Esophagus squamous epithelium (tissue), 5 donors: ENCODE results near the gene FGGY. TPM values are rescaled to one million over a fixed set of nuclear protein-coding genes. Genes with fewer than 3 reads are reported as not detected.

ENCODE experiments used
- DNase-seq: peaks from one replicate; lab custom pipeline; 2025; lab: John Stamatoyannopoulos, UW
- H3K27ac ChIP-seq, 4 donors: fragments of 200-600 bp; sonication (generic); one replicate each; pipeline ENCODE4 v1.5.1; 2016 to 2019; ENCODE audit warnings: mild to moderate bottlenecking in 1 of 4
- H3K27me3 ChIP-seq, 4 donors: fragments of 200-600 bp; sonication (generic); 1 replicate in 3 of 4; 2 replicates in 1 of 4; pipeline versions ENCODE4 v1.5.1 to v1.6.0; 2017 to 2021; ENCODE audit warnings: antibody characterized with exemption in 1 of 4
- H3K36me3 ChIP-seq, 3 donors: fragments of 200-600 bp; sonication (generic); one replicate each; pipeline ENCODE4 v1.5.1; 2016 to 2019
- H3K4me1 ChIP-seq, 3 donors: fragments of 200-600 bp; sonication (generic); one replicate each; pipeline ENCODE4 v1.5.1; 2017 to 2019
- H3K4me3 ChIP-seq, 4 donors: fragments of 200-600 bp; sonication (generic); 1 replicate in 3 of 4; 2 replicates in 1 of 4; pipeline ENCODE4 v1.5.1; 2016 to 2019; ENCODE audit warnings: mild to moderate bottlenecking in 2 of 4, moderate library complexity in 1 of 4
- H3K9me3 ChIP-seq, 3 donors: fragments of 200-600 bp; sonication (generic); one replicate each; pipeline ENCODE4 v1.5.1; 2016 to 2019
- POLR2A ChIP-seq, 4 donors: fragments of 450-650 bp; IDR thresholded peaks; one replicate each; pipeline ENCODE4 v1.6.1; 2017; ENCODE audit warnings: antibody characterized with exemption in 4 of 4, mild to moderate bottlenecking in 4 of 4, moderate library complexity in 3 of 4
- WGBS, 2 donors: methylation state at CpG; one replicate each; pipeline ENCODE4 v1.1.5; 2018; 5-methylcytosine and 5-hydroxymethylcytosine counted together
- intact Hi-C: fragments of 100-400 bp; cut with DNase I; formaldehyde crosslinking; loops from one replicate; pipeline ENCODE4 v1.15.0; 2022
- total RNA-seq, 4 donors: library from RNA; depleted of rRNA; stranded (reverse); fragments of >200 nt; gene quantifications; one replicate each; pipeline ENCODE4 v1.1.0, GENCODE V29; 2016
- TF ChIP-seq, protein P1 (sequence below), 6 experiments: fragments of 450-650 bp in 4 of 6; fragments of 200-600 bp in 2 of 6; sonication (generic) in 2 of 6; IDR thresholded peaks; one replicate each; pipeline ENCODE4 v1.5.1; 2016 to 2019; ENCODE audit warnings: antibody characterized with exemption in 6 of 6, mild to moderate bottlenecking in 4 of 6, moderate library complexity in 4 of 6
- donor health status: DM: yes; HTN: yes; CAD: no.

FGGY gene
- total RNA-seq, 4 donors from 2014 or later = 6.0 to 18.1 (median 9.3) TPM

- Histone ChIP-seq H3K4me3 (no peak overlapping the region), H3K27ac (no peak overlapping the region), H3K9me3 (no peaks in the 10 kb centered on the region), H3K4me1 (peaks cover 0 to 19% (median 0%) of the 10 kb centered on the region in 3 donors), H3K36me3 (no peaks in the 10 kb centered on the region), H3K27me3 (no peaks in the 10 kb centered on the region)
- TF ChIP-seq POLR2A (IDR thresholded peaks at IDR 0.05) = no peak
- TF ChIP-seq, protein P1, sequence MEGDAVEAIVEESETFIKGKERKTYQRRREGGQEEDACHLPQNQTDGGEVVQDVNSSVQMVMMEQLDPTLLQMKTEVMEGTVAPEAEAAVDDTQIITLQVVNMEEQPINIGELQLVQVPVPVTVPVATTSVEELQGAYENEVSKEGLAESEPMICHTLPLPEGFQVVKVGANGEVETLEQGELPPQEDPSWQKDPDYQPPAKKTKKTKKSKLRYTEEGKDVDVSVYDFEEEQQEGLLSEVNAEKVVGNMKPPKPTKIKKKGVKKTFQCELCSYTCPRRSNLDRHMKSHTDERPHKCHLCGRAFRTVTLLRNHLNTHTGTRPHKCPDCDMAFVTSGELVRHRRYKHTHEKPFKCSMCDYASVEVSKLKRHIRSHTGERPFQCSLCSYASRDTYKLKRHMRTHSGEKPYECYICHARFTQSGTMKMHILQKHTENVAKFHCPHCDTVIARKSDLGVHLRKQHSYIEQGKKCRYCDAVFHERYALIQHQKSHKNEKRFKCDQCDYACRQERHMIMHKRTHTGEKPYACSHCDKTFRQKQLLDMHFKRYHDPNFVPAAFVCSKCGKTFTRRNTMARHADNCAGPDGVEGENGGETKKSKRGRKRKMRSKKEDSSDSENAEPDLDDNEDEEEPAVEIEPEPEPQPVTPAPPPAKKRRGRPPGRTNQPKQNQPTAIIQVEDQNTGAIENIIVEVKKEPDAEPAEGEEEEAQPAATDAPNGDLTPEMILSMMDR (IDR thresholded peaks at IDR 0.05) = no peak
- no peak for DNase-seq
- intact Hi-C loops = no loop called here
- WGBS, 2 donors = 86 to 91% methylated on average over 3 of the region's 3 CpGs
These were observed 8.8 kb upstream of the FGGY start for GRCh38 chr1:59288046-59288445.

GRCh38 chr1:59289570-59289969 lies 7.3 kb upstream of the FGGY start:
- no peak overlapping the region for H3K4me3 ChIP-seq
- H3K36me3 ChIP-seq = no peaks in the 10 kb centered on the region
- no peak overlapping the region for H3K27ac ChIP-seq
- H3K27me3 ChIP-seq = no peaks in the 10 kb centered on the region
- H3K9me3 ChIP-seq = no peaks in the 10 kb centered on the region
- intact Hi-C loops = no loop called here
- DNase-seq = no peak
- H3K4me1 ChIP-seq = peaks cover 0 to 21% (median 0%) of the 10 kb centered on the region in 3 donors
- TF ChIP-seq, protein P1 (IDR thresholded peaks at IDR 0.05) = no peak
- no peak for TF ChIP-seq POLR2A (IDR thresholded peaks at IDR 0.05)
- 82 to 91% methylated on average over 2 of the region's 2 CpGs for WGBS, 2 donors

- H3K9me3 ChIP-seq = no peaks in the 10 kb centered on the region
- WGBS, 2 donors = 70 to 75% methylated on average over 5 to 8 of the region's 9 CpGs
- no peaks in the 10 kb centered on the region for H3K27me3 ChIP-seq
- peaks cover 0 to 25% (median 0%) of the 10 kb centered on the region in 3 donors for H3K4me1 ChIP-seq
- intact Hi-C loops = loop anchor here (10.0 kb wide), 2 partner anchors 404 to 506 kb away; partner anchors contain the start of gene JUN
- TF ChIP-seq, protein P1 (IDR thresholded peaks at IDR 0.05) = peak in 5 of 6 experiments; percentile 17 to 47 (median 20)
- no peak for TF ChIP-seq POLR2A (IDR thresholded peaks at IDR 0.05)
- no peak for DNase-seq
- H3K36me3 ChIP-seq = no peaks in the 10 kb centered on the region
- H3K4me3 ChIP-seq = no peak overlapping the region
- no peak overlapping the region for H3K27ac ChIP-seq
These were observed 6.5 kb upstream of the FGGY start for GRCh38 chr1:59290193-59290949.

DNA sequence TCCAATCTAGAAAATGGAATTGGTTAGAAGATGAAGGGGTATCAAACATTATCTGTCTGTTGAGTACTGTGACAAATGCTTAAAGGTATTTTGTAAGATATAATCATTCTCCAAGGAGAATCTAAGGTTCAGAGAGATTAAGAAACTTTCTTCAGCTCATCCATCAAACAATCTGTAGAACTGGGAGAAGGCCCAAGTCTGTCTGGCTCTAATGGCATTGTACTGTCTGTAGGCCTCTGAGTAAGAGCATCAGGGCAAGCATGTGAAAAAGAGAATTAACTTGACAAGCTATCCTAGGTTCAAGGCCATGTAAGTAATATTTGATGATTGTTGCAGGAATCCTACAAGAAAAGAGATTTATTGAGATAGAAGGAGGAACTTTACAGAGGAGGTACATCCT lies 5.3 kb upstream of the FGGY start:
- DNase-seq = no peak
- no peaks in the 10 kb centered on the region for H3K36me3 ChIP-seq
- H3K27ac ChIP-seq = no peak overlapping the region
- no peak for TF ChIP-seq POLR2A (IDR thresholded peaks at IDR 0.05)
- TF ChIP-seq, protein P1 (IDR thresholded peaks at IDR 0.05) = no peak
- intact Hi-C loops = loop anchor here (10.0 kb wide), 2 partner anchors 403 to 507 kb away; partner anchors contain the start of gene JUN
- H3K4me1 ChIP-seq = peaks cover 0 to 32% (median 0%) of the 10 kb centered on the region in 3 donors
- H3K4me3 ChIP-seq = no peak overlapping the region
- no peaks in the 10 kb centered on the region for H3K9me3 ChIP-seq
- H3K27me3 ChIP-seq = no peaks in the 10 kb centered on the region

DNA sequence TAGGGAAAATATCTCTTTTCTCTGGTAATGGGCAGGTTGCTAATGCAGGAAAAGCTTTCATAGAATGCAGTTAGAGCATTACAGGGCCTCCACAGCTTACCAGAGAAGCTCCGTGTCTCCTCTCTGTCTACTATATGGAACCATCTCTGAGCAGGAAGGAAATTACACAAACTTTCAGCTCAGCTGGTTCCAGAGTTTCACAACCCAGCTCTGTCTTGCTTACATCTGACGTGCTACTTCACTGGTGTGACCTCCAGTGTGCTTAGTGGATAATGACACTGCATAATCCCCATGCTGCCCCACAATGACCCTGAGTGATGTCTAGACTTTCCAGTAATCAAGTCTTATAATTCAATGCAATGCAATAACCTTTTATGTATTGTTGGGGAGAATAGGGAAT lies 4.3 kb upstream of the FGGY start:
- H3K36me3 ChIP-seq = no peaks in the 10 kb centered on the region
- H3K9me3 ChIP-seq = no peaks in the 10 kb centered on the region
- 50 to 56% methylated on average over 2 of the region's 2 CpGs for WGBS, 2 donors
- peaks cover 0 to 39% (median 3%) of the 10 kb centered on the region in 3 donors for H3K4me1 ChIP-seq
- no peak for DNase-seq
- no peaks in the 10 kb centered on the region for H3K27me3 ChIP-seq
- intact Hi-C loops = loop anchor here (10.0 kb wide), 2 partner anchors 402 to 508 kb away; partner anchors contain the start of gene JUN
- H3K4me3 ChIP-seq = no peak overlapping the region
- H3K27ac ChIP-seq = peak overlapping the region in 3 of 4 donors; percentile 26 to 57 (median 55)
- peak in 1 of 4 donors; percentile 20 for TF ChIP-seq POLR2A (IDR thresholded peaks at IDR 0.05)
- TF ChIP-seq, protein P1 (IDR thresholded peaks at IDR 0.05) = no peak
